Kidney epithelial cell (primary cell): ENCODE data around the gene FBN1. TPM values are rescaled to one million over a fixed set of nuclear protein-coding genes. Genes with fewer than 3 reads are reported as not detected.

Source experiments
- DNase-seq: peaks from one replicate; pipeline ENCODE4 v3.0.0-alpha.2; 2010; ENCODE audit warnings: low read depth
- H3K27me3 ChIP-seq: 2 replicates; pipeline ENCODE4 v1.6.0; 2011; ENCODE audit warnings: low read length; ENCODE audit not compliant: control insufficient read depth, insufficient read depth
- H3K36me3 ChIP-seq: 2 replicates; pipeline ENCODE4 v1.5.1; 2011; ENCODE audit warnings: low read length; ENCODE audit not compliant: control insufficient read depth, insufficient read depth
- H3K4me3 ChIP-seq: 2 replicates; pipeline ENCODE4 v1.5.1; 2011; ENCODE audit warnings: low read depth, mild to moderate bottlenecking, control low read depth, low read length
- total RNA-seq: library from RNA; depleted of rRNA; stranded (reverse); fragments of >200 nt; gene quantifications from 2 replicates; pipeline ENCODE4 v1.2.3, GENCODE V29; 2015
- TF ChIP-seq, protein P1 (sequence below): IDR thresholded peaks from 2 replicates; pipeline ENCODE4 v1.5.1; 2011; ENCODE audit warnings: mild to moderate bottlenecking, moderate library complexity, low read length, control low read depth, inconsistent platforms; ENCODE audit not compliant: insufficient read depth, poor library complexity, severe bottlenecking

Gene FBN1
- total RNA-seq, 1 donor from 2014 or later, result 35.9 TPM

DNA sequence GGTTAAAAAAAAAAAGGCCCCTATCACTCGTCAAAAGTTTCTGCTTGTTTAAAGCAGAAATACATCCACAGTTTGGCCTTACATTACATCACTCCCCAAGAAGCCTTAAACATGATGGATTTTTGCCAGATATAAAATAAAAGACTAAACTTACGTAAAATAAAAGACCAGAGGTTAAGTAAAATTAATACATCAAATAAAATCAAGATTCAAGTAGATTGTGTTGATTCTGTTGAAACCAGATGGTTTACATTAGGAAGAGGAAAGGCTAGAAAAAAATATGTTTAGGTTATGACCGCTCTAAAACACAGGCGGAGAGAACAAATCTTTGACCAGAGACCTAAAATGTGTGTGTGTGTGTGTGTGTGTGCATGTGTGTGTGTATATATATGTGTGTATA lies 210.2 kb downstream of the FBN1 start:
- no peak overlapping the region for H3K4me3 ChIP-seq
- no peak for DNase-seq
- no peaks in the 10 kb centered on the region for H3K27me3 ChIP-seq
- H3K36me3 ChIP-seq, result no peaks in the 10 kb centered on the region
- TF ChIP-seq, protein P1, sequence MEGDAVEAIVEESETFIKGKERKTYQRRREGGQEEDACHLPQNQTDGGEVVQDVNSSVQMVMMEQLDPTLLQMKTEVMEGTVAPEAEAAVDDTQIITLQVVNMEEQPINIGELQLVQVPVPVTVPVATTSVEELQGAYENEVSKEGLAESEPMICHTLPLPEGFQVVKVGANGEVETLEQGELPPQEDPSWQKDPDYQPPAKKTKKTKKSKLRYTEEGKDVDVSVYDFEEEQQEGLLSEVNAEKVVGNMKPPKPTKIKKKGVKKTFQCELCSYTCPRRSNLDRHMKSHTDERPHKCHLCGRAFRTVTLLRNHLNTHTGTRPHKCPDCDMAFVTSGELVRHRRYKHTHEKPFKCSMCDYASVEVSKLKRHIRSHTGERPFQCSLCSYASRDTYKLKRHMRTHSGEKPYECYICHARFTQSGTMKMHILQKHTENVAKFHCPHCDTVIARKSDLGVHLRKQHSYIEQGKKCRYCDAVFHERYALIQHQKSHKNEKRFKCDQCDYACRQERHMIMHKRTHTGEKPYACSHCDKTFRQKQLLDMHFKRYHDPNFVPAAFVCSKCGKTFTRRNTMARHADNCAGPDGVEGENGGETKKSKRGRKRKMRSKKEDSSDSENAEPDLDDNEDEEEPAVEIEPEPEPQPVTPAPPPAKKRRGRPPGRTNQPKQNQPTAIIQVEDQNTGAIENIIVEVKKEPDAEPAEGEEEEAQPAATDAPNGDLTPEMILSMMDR, result no peak

DNA sequence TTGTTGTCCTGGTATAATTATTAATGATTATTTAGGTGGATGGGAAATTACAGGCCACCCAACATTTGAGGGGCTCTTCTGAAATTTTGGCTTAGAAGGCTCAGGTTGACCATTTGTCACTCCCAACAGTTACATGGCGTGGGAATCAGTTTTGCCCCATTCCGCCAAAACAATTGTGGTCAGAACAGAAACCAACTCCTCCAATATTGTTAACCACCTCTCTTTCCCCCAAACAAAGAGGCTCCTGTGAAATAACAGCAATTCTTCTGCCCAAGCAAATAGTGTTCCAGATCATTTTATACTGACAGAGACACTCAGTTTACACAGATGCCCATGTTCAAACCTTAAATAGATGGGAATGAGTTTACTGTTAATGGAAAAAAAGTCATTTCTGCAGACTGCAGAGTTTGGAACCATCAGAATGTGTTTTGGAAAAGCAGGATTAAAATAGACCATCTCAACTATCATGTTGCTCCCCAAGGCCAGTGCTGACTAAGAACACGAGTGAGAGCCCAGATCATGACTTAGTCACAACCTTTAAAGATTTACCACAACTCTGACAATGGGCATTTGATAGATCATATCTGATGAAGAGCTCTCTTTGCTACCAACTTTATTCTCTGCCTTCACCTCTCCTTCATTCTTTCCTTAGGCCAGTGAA lies 212.2 kb downstream of the FBN1 start:
- Histone ChIP-seq H3K27me3 (no peaks in the 10 kb centered on the region), H3K4me3 (no peak overlapping the region), H3K36me3 (no peaks in the 10 kb centered on the region)
- no peak for DNase-seq
- TF ChIP-seq, protein P1, result no peak

DNA sequence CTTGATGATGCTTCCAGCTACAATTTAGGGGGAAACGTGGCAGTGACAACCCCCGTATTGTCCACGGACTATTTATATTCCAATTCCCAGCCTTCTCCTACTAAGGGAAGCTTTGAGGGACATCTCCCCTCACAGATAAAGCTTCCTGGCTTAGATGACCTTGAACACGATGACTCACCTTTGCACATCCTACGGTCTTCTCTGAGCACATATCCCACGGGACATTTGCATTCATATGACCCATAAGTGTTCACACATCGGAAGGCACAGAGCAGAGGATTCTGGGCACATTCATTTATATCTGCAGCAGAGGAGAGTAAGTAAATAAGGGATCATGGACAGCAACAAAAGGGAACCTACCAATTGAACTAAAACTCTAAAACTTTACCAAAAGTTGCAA lies 212.8 kb downstream of the FBN1 start:
- Histone ChIP-seq H3K4me3 (no peak overlapping the region), H3K27me3 (no peaks in the 10 kb centered on the region), H3K36me3 (no peaks in the 10 kb centered on the region)
- TF ChIP-seq, protein P1, result no peak
- no peak for DNase-seq

DNA sequence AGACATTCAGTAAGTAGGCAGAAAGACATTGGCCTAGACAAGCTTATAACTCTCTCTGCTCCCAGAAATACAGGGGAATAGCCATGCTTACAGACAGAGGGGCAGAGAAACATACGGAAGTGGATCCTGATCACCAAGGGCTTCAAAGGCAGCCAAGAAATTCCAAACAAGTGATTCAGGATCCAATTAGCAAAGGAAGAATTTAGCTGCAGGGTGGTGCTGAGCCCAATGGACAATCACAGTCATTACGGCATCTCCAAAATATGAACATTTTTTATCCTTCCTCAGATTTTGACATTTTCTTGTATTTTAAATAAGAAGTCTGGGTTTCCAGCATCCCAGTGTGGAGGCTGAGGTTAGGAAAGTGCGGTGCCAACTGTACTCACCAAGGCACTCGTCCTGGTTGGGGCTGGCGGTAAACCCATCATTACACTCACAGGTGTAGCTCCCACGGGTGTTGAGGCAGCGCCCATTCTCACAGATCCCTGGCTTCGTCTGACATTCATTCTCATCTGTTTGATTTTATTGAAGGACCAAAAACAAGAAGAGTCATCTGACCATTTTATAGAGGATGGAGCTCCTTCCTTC lies 217.5 kb downstream of the FBN1 start:
- Histone ChIP-seq H3K4me3 (no peak overlapping the region), H3K27me3 (no peaks in the 10 kb centered on the region), H3K36me3 (no peaks in the 10 kb centered on the region)
- no peak for DNase-seq
- TF ChIP-seq, protein P1, result no peak

DNA sequence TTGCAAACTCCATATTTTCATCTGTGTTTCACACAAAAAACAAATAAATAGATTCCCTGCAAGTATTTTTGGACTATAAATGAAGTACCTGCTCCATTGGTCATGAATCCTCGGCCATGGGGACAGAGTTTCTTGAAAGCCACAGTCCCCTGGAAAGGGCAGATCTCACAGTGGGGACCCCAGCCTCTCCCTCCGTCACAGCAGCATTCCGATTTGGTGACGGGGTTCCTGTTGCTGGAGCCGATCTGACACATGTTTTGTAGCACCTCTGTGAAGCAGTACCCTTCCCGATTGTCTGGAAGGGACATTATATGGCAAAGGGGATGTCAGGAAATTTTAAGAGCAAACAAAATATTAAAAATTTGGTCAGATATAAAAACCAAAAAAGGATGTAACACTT lies 218.0 kb downstream of the FBN1 start:
- no peak overlapping the region for H3K4me3 ChIP-seq
- TF ChIP-seq, protein P1, result no peak
- no peaks in the 10 kb centered on the region for H3K27me3 ChIP-seq
- H3K36me3 ChIP-seq, result no peaks in the 10 kb centered on the region
- DNase-seq, result no peak

DNA sequence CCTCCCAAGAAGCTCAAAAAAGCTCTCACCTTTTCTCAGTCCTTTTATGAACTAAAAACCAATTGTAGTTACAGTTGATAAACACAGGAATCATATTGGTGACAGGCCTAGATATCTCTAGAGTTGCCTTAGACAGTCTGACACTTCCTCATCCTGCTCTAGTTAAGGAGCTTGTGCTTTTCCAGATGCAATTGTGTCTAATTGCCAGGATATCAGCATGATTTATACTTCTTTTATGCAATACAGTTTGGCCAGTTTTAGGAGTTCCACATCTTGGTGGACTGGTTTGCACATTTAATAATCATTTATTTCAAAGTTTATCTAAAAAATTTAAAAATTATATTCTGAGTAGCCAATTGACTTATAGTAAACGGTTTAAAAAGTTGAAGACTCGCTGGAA lies 218.6 kb downstream of the FBN1 start:
- TF ChIP-seq, protein P1, result no peak
- no peak overlapping the region for H3K4me3 ChIP-seq
- no peak for DNase-seq
- no peaks in the 10 kb centered on the region for H3K27me3 ChIP-seq
- H3K36me3 ChIP-seq, result no peaks in the 10 kb centered on the region
